ENCODE data around the gene RAE1.
"Not testable (repeated sequence)": the region's sequence is repeated elsewhere in the genome, so short reads cannot be mapped to it uniquely, and the experiment has no call there.

RAE1 gene

DNA sequence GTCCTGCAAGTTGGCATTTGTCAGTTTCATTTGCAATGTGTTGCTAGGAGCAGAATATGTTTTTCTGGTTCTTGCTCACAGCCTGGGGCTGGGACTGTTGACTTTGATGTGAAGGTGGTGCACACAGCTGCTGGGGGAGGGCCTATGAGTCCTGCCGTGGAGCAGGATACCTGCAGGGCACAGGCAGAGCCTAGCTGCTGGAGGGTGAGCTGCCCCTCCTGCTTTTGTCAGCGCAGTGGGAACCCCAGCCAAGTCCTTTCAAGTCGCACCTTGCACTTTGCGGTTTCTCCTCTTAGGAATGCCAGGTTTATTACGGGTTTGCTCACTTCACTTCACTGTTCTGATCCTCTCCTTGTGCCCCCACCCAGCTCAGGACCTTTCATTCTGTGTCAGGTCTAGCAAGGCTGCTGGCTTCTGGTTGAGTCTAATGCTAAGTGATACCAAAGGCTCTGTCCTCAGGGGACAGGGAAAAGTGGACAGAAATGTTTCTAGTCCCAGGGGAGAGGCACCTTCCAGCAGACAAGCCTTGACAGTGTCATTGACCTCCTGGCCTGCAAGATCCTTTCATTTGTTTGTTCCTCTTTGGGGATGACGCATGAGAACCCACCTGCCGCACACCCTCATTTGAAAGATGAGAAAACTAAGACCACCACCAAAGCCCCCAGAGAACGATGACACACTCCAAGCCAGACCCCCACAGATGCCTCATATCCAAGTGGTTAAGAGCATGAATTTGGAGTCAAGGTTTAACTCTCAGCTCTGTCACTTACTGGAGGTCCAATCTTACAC is 24.2 kb upstream of the RAE1 start:
- no peak for DNase-seq

- no peak for DNase-seq
Measured at GRCh38 chr20:57327820-57328219, 23.2 kb upstream of the RAE1 start.

DNA sequence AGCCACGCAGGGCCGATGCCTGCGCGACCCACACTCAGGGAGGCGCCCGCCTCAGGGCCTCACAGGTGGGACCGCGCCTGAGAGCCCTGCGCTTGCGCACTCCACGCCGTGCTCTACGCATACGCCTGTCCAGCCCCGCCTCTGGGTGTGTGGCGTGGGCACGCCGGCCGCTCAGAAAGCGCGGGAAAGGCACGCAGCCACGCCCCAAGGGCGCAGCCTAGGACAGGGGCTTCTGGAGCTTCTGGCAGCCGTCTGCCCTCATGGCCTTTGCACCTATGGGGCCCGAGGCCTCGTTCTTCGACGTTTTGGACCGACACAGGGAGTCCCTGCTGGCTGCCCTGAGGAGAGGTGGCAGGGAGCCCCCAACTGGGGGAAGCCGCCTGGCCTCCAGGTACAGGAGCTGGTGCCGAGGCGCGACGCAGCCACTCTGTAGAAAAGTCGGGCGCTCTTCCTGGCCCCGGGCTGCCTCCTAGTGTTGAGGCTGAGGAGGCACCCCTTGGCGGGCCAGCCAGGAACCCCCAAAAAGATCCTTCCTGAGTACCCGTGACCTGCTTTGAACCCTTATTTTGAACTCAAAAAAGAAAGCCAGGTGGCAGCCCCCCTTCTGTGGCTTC is 21.3 kb upstream of the RAE1 start, which contains the start of gene SPO11:
Gene SPO11 (plus strand): TSS at position 196 of the 614 bp plus-strand sequence. CDS start 65 bp downstream, at position 261.
- DNase-seq, result no peak

DNA sequence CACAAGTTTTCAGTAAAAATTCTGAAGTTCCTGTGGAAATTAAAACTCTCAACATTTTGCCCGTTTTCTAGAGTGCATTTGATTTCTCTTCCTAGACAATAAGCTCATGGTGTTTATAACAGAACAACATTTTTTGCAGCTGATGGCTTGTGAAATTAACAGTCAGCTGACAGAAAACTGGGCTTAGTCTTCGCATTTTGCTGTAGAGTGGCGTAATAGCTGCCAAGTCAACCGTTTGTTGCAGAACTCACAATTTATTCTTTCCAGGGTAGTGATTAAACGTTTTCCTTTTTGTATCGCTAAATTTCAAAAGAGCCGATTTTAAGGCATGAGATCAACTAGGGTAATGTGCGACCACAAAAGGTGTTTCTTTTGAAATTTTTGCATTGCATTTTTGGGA is 20.1 kb upstream of the RAE1 start:
- DNase-seq, result no peak

GRCh38 chr20:57332105-57333089 is 18.7 kb upstream of the RAE1 start:
- DNase-seq, result no peak

GRCh38 chr20:57335392-57335791 is 15.7 kb upstream of the RAE1 start:
- DNase-seq, result no peak

DNA sequence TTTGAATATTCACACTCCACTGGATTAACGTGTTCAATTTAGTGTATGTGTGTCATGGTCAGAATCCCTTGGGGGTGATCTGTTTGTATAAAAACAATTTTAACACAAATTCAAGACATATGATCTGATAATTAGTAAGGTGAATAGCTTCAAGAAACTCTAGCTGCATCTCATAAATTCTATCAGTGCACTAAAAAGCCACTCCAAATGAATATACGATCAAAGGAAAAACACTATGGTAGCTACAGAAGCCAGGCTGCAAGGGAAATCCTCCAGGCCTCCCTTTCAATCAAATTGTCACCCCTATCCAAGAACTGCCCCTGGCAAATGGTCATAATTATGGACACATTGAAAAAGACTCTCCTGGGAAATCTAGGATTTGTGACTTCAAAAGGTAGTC is 9.4 kb upstream of the RAE1 start:
- no peak for DNase-seq

DNA sequence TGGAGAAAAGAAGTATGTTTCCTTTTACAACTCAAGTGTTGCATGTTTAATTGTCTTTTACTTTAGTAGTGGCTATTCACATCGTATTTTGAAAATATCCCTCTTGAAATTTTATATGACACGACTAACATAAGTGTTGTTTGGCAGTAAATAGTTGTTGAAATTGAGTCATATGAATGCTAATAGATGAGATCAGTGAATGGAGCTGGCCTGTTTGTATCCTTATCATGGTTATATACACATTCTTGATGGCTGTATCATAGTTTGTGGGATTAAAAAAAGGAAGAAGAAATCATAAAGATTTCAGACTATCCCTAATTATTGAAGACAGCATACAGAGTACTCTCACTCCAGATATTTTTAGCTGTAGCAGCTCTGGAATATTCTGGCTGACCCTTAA is 8.2 kb upstream of the RAE1 start:
- DNase-seq, result no peak

DNA sequence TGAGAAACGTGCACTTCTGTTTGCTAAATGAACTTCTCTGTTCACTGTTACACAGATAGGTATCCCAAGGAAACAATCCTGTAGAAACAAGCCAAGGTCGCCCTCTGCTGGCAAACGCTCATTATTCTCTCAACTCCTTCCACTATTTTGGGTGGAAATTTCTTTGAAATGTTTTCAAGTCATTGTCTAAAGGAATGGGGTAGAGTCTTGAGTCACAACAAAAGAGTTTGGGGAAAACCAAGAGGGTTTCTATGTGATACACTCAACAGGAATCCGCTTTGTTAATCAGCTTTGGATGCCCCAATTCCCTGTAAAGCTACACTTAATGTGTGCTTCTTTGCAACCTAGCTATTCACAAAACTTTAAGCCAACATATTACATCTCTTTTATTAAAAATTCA is 4.6 kb upstream of the RAE1 start:
- DNase-seq, result peak; percentile 67

DNA sequence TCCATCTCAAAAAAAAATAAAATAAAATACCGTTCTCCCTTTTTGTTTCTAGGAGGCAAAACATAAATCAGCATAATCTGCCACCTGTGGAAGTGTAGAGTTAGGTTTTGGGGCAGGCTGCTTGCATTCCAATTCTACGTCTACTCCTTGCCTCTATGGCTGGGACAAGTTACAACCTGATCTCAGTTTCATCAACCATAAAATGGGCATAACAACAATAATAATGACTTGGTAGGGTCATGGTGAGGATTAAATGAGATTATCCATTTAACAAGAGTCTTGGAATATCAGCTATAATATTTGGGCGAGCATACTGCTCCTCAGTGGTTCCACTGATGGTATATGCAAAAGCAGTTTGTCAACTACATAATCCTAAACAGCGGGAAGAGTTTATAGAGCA is 3.7 kb upstream of the RAE1 start:
- no peak for DNase-seq

DNA sequence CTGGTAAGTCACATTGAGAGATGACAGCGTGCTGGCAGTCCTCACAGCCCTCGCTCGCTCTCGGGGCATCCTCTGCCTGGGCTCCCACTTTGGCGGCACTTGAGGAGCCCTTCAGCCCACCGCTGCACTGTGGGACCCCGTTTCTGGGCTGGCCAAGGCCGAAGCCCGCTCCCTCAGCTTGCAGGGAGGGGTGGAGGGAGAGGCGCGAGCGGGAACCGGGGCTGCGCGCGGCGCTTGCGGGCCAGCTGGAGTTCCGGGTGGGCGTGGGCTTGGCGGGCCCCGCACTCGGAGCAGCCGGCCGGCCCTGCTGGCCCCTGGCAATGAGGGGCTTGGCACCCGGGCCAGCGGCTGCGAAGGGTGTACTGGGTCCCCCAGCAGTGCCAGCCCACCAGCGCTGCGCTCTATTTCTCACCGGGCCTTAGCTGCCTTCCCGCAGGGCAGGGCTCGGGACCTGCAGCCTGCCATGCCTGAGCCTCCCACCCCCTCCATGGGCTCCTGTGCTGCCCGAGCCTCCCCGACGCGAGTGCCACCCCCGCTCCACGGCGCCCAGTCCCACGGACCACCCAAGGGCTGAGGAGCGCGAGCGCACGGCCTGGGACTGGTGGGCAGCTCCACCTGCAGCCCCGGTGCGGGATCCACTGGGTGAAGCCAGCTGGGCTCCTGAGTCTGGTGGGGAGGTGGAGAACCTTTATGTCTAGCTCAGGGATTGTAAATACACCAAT is 2.7 kb upstream of the RAE1 start:
- DNase-seq, result not testable (repeated sequence)

- peak; percentile 16 for DNase-seq
Measured at GRCh38 chr20:57348922-57349574, 2.0 kb upstream of the RAE1 start.

GRCh38 chr20:57350081-57350710 is 859 bp upstream of the RAE1 start:
- peak; percentile 7 for DNase-seq

GRCh38 chr20:57350726-57351041 is 371 bp upstream of the RAE1 start:
- not testable (repeated sequence) for DNase-seq

- DNase-seq, result no peak
Measured at GRCh38 chr20:57352305-57352704, 1.2 kb downstream of the RAE1 start.

GRCh38 chr20:57353351-57353750 is 2.3 kb downstream of the RAE1 start:
- DNase-seq, result no peak

GRCh38 chr20:57361517-57361916 is 10.5 kb downstream of the RAE1 start:
- no peak for DNase-seq

DNA sequence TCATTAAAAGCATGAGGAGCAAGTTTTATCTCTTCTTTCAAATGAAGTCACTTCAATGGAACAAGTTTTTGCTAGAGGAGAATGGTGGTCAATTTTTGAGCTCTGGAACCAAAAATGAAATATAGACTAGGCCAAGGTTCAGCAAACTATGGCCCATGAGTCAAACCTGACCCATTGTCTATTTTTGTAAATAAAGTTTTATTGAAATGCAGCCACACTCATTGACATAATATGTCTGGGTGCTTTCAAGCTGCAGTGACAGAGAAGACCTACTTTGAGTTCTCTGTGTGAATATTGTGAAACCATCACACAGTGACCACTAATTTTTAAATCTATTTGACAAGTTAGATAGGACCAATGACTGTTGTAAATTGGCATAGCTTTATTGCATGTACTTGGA is 13.4 kb downstream of the RAE1 start:
- DNase-seq, result no peak

DNA sequence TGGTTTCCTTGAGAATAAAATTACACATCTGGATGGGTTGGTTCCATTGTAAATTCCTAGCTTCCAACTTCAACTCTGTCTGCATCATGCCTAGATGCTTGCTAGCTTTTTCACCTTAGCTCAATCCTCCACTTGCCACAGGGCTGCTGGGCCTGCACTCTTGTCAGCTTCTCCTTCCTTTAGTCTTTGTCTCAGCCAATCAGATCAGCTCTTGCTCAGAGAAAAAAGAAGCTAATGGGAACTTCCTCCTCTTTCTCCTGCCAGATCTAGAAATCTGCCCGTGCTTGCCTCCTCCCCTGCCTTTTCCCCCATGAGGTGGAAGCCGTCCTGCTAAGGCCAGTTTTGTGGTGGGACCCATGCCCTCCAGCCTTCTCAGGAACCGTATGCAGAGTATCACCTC is 18.5 kb downstream of the RAE1 start:
- DNase-seq, result no peak

DNA sequence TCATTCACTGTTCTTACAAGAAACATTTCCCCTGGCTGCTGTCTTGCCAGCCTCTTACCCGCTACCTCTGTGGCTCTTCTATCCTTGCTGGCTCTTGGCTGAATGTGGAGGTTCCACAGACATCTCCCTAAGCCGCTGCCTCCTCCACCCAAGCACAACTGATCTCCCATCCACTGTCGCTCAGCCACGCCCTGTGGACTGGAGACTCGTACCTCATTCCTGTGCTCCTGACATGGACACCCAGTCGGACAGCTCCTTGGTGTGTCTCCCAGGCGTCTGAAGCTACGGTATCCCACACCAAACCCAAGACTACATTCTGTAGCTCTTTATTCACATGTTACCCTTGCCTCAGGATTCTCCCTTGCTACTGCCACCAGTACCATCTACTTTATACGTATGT is 19.3 kb downstream of the RAE1 start:
- DNase-seq, result no peak

DNA sequence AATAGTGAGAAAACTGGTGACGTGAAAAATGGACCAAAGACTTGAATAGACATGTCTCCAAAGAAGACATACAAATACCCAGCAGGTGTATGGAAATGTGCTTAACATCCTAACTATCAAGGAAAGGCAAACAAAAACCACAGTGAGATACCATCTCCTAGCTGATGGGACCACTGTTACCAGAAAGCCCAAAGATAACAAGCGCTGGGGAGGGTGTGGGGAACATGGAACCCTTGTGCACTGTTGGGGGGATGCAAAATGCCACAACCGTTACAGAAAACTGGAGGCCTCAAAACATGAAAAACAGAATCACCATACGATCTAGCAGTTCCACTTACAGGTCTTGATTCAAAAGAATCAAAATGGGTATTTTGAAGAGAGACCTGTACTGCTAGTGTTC is 20.3 kb downstream of the RAE1 start:
- no peak for DNase-seq

GRCh38 chr20:57372157-57372556 is 21.1 kb downstream of the RAE1 start:
- no peak for DNase-seq
